Esophagus squamous epithelium (tissue), 5 donors: Measurements from ENCODE around the gene FOXO3. TPM values are rescaled to one million over a fixed set of nuclear protein-coding genes. Genes with fewer than 3 reads are reported as not detected.
A peak's percentile ranks its signal among the peaks of the same experiment; 100 is the strongest.

Source experiments
- DNase-seq: peaks from one replicate; lab custom pipeline; 2025; lab: John Stamatoyannopoulos, UW
- H3K27ac ChIP-seq, 4 donors: fragments of 200-600 bp; sonication (generic); one replicate each; pipeline ENCODE4 v1.5.1; 2016 to 2019; ENCODE audit warnings: mild to moderate bottlenecking in 1 of 4
- H3K27me3 ChIP-seq, 4 donors: fragments of 200-600 bp; sonication (generic); 1 replicate in 3 of 4; 2 replicates in 1 of 4; pipeline versions ENCODE4 v1.5.1 to v1.6.0; 2017 to 2021; ENCODE audit warnings: antibody characterized with exemption in 1 of 4
- H3K36me3 ChIP-seq, 3 donors: fragments of 200-600 bp; sonication (generic); one replicate each; pipeline ENCODE4 v1.5.1; 2016 to 2019
- H3K4me1 ChIP-seq, 3 donors: fragments of 200-600 bp; sonication (generic); one replicate each; pipeline ENCODE4 v1.5.1; 2017 to 2019
- H3K4me3 ChIP-seq, 4 donors: fragments of 200-600 bp; sonication (generic); 1 replicate in 3 of 4; 2 replicates in 1 of 4; pipeline ENCODE4 v1.5.1; 2016 to 2019; ENCODE audit warnings: mild to moderate bottlenecking in 2 of 4, moderate library complexity in 1 of 4
- H3K9me3 ChIP-seq, 3 donors: fragments of 200-600 bp; sonication (generic); one replicate each; pipeline ENCODE4 v1.5.1; 2016 to 2019
- POLR2A ChIP-seq, 4 donors: fragments of 450-650 bp; IDR thresholded peaks; one replicate each; pipeline ENCODE4 v1.6.1; 2017; ENCODE audit warnings: antibody characterized with exemption in 4 of 4, mild to moderate bottlenecking in 4 of 4, moderate library complexity in 3 of 4
- WGBS, 2 donors: methylation state at CpG; one replicate each; pipeline ENCODE4 v1.1.5; 2018; 5-methylcytosine and 5-hydroxymethylcytosine counted together
- intact Hi-C: fragments of 100-400 bp; cut with DNase I; formaldehyde crosslinking; loops from one replicate; pipeline ENCODE4 v1.15.0; 2022
- total RNA-seq, 4 donors: library from RNA; depleted of rRNA; stranded (reverse); fragments of >200 nt; gene quantifications; one replicate each; pipeline ENCODE4 v1.1.0, GENCODE V29; 2016
- TF ChIP-seq, protein P1 (sequence below), 6 experiments: fragments of 450-650 bp in 4 of 6; fragments of 200-600 bp in 2 of 6; sonication (generic) in 2 of 6; IDR thresholded peaks; one replicate each; pipeline ENCODE4 v1.5.1; 2016 to 2019; ENCODE audit warnings: antibody characterized with exemption in 6 of 6, mild to moderate bottlenecking in 4 of 6, moderate library complexity in 4 of 6
- donor health status: DM: yes; HTN: yes; CAD: no.

FOXO3 gene
- total RNA-seq, 4 donors from 2014 or later: 30.3 to 80.7 (median 34.3) TPM

DNA sequence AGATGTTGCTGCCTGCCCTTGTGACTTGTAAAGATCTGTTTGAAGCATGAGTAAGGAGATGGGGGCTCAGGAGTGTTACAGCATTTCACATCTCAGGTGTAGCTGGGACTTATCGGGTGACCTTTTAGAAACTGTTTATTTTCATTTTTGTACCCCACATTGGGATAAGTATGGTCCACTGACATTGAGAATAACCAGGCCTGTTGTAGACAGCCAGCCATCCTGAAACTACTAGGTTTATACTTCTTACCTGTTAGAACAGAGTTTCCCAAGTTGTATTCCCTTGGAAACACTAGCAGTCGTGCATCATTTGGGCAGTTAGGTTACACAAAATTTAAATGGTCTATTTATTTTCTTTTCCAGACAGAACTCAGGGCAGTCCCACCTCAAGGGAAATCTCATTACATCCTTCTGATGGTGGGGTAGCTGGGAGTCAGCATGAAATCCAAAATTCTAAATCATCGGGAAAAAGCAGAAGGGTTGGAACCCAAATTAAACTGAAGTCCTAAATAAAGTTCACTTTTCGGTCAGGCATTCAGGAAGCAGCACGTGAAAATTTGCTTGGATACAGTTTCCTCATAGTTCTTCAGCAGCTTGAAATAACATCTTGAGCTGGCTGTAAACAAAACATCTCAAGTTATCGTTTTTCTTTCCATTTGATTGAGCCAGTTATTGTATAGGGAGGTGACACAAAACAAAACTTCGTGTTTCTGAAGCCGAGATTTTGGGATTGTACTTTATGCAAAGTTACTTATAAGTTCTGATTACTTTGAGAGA lies 30.5 kb downstream of the FOXO3 start:
- Histone ChIP-seq H3K4me1 (peaks cover 76 to 100% (median 94%) of the 10 kb centered on the region in 3 donors), H3K9me3 (no peaks in the 10 kb centered on the region), H3K27ac (peak overlapping the region; percentile 73 to 92 (median 92)), H3K36me3 (no peaks in the 10 kb centered on the region), H3K27me3 (no peaks in the 10 kb centered on the region), H3K4me3 (peak overlapping the region in 1 of 4 donors; percentile 5)
- WGBS, 2 donors: 30 to 31% methylated on average over 8 of the region's 8 CpGs
- intact Hi-C loops: no loop called here
- TF ChIP-seq, protein P1, sequence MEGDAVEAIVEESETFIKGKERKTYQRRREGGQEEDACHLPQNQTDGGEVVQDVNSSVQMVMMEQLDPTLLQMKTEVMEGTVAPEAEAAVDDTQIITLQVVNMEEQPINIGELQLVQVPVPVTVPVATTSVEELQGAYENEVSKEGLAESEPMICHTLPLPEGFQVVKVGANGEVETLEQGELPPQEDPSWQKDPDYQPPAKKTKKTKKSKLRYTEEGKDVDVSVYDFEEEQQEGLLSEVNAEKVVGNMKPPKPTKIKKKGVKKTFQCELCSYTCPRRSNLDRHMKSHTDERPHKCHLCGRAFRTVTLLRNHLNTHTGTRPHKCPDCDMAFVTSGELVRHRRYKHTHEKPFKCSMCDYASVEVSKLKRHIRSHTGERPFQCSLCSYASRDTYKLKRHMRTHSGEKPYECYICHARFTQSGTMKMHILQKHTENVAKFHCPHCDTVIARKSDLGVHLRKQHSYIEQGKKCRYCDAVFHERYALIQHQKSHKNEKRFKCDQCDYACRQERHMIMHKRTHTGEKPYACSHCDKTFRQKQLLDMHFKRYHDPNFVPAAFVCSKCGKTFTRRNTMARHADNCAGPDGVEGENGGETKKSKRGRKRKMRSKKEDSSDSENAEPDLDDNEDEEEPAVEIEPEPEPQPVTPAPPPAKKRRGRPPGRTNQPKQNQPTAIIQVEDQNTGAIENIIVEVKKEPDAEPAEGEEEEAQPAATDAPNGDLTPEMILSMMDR (IDR thresholded peaks at IDR 0.05): no peak
- no peak for TF ChIP-seq POLR2A (IDR thresholded peaks at IDR 0.05)
- no peak for DNase-seq

DNA sequence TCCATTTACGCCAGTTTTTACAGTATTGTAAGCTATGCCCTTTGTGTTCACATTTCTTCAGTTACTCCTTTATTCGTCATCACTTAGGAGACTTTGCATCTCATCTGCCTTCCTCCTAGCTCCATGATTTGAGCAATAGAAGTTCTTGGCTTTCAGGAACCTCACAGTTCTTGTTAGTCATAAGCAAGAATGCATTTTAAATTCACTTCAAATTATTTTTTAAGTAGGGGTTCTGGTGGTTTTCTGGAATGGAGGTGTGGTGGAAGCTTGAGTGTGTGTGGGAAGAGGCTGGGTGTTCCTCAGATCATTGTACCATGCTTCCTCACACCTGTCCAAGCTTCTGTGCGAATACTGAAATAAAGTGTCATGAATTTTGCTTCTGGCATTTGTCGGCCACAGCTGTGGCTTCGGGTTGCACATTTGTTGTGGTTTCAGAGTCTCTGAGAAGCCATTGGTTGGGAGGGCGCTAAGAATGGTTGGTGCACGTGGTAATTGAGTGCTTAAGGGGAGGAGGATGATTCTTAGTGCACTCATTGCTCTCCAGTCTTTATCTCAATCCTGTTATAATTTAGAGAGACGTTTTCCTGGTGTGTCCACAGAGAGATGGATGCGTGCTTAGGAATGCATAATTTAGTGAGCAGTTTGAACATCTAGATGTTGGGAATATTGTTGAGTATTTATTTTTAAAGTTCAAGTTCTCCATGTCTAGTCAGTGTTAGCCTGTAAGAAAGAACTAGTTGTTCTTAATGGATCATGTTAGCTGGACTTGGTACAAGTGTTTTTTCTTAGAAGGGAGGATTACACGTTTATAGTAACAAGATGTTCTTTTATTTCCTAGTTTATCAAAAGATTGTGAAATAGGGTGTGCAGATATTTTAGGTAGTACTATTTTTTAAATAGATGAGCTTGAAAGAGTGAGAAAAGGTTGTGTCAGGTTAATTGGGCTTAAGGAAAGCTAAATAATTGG lies 31.9 kb downstream of the FOXO3 start:
- H3K27ac ChIP-seq: peak overlapping the region; percentile 73 to 92 (median 92)
- intact Hi-C loops: no loop called here
- 31 to 47% methylated on average over 10 of the region's 10 CpGs for WGBS, 2 donors
- peak; percentile 12 for DNase-seq
- peaks cover 73 to 100% (median 95%) of the 10 kb centered on the region in 3 donors for H3K4me1 ChIP-seq
- TF ChIP-seq, protein P1 (IDR thresholded peaks at IDR 0.05): no peak
- no peak for TF ChIP-seq POLR2A (IDR thresholded peaks at IDR 0.05)
- H3K36me3 ChIP-seq: no peaks in the 10 kb centered on the region
- no peaks in the 10 kb centered on the region for H3K9me3 ChIP-seq
- H3K4me3 ChIP-seq: peak overlapping the region in 1 of 4 donors; percentile 42
- no peaks in the 10 kb centered on the region for H3K27me3 ChIP-seq

DNA sequence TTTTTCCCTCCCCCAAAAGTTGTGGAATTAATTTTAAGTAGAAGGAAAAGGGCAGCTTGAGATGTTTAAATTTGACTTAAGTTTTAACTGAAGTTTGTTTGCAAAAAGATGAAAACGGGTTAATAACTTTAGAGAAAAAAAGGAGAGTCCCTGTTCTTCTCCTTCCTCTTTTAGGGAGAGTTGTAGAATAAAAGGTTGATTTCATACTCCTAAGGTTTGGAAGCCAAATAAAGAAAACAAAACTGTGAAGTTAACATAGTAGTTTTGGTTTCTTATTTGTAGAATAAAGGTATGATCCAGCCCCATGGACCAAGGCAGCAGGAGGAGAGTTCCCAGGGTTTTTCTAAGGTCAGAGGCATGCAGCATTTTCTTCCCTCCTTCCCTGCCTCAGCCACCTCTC lies 33.4 kb downstream of the FOXO3 start:
- Histone ChIP-seq H3K4me3 (no peak overlapping the region), H3K27ac (peak overlapping the region; percentile 73 to 92 (median 92)), H3K27me3 (no peaks in the 10 kb centered on the region), H3K4me1 (peaks cover 67 to 100% (median 95%) of the 10 kb centered on the region in 3 donors), H3K9me3 (no peaks in the 10 kb centered on the region), H3K36me3 (no peaks in the 10 kb centered on the region)
- intact Hi-C loops: no loop called here
- no peak for TF ChIP-seq POLR2A (IDR thresholded peaks at IDR 0.05)
- TF ChIP-seq, protein P1 (IDR thresholded peaks at IDR 0.05): no peak
- no peak for DNase-seq
- WGBS, 2 donors: 43 to 50% methylated on average over 1 of the region's 1 CpG

DNA sequence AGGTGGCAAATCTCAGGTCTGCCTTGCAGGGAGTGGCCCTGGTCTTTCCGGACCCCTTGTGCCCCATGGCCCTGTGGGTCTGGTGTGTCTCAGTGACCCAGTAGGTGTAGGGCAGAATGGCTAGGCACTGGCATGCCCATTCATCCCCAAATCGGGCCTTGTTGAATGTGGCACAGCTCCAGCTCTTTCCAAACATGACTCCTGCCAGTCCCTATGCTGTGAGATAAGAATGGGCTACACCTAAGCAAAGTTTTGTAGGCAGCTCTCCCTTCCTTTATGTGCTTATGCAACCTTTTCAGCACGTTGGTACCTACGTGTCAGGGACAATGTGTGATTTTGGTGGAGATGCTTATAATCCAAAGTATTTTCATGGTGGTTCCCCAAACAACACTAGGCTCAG lies 33.9 kb downstream of the FOXO3 start:
- H3K27me3 ChIP-seq: no peaks in the 10 kb centered on the region
- intact Hi-C loops: no loop called here
- TF ChIP-seq, protein P1 (IDR thresholded peaks at IDR 0.05): no peak
- TF ChIP-seq POLR2A (IDR thresholded peaks at IDR 0.05): no peak
- no peaks in the 10 kb centered on the region for H3K9me3 ChIP-seq
- DNase-seq: no peak
- peaks cover 64 to 100% (median 96%) of the 10 kb centered on the region in 3 donors for H3K4me1 ChIP-seq
- no peaks in the 10 kb centered on the region for H3K36me3 ChIP-seq
- H3K4me3 ChIP-seq: no peak overlapping the region
- H3K27ac ChIP-seq: peak overlapping the region; percentile 73 to 92 (median 92)
- WGBS, 2 donors: 33 to 58% methylated on average over 1 to 4 of the region's 4 CpGs
